Fibroblast of the aortic adventitia (primary cell): ENCODE data around the gene PTPRU. TPM values are rescaled to one million over a fixed set of nuclear protein-coding genes. Genes with fewer than 3 reads are reported as not detected.

Experiments used
- DNase-seq: peaks from one replicate; pipeline ENCODE4 v3.0.0-alpha.2; 2010; ENCODE audit warnings: low read depth
- H3K4me3 ChIP-seq: 2 replicates; pipeline ENCODE4 v1.5.1; 2011; ENCODE audit warnings: low read depth, mild to moderate bottlenecking, control low read depth, low read length, moderate library complexity
- total RNA-seq: library from RNA; depleted of rRNA; stranded (reverse); fragments of >200 nt; gene quantifications from 2 replicates; pipeline ENCODE4 v1.2.3, GENCODE V29; 2012; ENCODE audit warnings: low replicate concordance
- TF ChIP-seq, protein P1 (sequence below): IDR thresholded peaks from 2 replicates; pipeline ENCODE4 v1.5.1; 2011; ENCODE audit warnings: mild to moderate bottlenecking, low read length, control low read depth, inconsistent platforms; ENCODE audit not compliant: insufficient read depth

The PTPRU gene
- total RNA-seq, 1 donor, result 25.8 TPM

DNA sequence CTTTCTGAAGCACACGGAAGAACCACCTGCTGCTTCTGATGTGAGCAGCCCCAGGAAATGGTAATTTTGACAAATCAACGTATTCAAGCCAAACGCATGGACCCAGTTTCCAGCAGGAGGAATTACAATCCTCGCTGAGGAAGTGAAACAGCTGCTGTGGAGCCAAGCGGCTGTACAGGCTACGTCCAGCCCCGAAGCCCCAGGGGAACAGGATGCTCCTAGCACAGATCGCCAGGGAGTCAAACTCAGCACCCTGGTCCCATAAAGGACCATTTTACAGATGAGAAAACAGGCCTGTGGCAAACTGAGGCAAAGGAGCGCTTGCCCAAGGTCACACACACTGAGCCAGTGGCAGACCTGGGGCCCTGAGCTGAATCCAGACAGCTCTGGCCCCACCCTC lies 108.0 kb downstream of the PTPRU start:
- no peak for DNase-seq
- TF ChIP-seq, protein P1, sequence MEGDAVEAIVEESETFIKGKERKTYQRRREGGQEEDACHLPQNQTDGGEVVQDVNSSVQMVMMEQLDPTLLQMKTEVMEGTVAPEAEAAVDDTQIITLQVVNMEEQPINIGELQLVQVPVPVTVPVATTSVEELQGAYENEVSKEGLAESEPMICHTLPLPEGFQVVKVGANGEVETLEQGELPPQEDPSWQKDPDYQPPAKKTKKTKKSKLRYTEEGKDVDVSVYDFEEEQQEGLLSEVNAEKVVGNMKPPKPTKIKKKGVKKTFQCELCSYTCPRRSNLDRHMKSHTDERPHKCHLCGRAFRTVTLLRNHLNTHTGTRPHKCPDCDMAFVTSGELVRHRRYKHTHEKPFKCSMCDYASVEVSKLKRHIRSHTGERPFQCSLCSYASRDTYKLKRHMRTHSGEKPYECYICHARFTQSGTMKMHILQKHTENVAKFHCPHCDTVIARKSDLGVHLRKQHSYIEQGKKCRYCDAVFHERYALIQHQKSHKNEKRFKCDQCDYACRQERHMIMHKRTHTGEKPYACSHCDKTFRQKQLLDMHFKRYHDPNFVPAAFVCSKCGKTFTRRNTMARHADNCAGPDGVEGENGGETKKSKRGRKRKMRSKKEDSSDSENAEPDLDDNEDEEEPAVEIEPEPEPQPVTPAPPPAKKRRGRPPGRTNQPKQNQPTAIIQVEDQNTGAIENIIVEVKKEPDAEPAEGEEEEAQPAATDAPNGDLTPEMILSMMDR, result no peak
- H3K4me3 ChIP-seq, result no peak overlapping the region

DNA sequence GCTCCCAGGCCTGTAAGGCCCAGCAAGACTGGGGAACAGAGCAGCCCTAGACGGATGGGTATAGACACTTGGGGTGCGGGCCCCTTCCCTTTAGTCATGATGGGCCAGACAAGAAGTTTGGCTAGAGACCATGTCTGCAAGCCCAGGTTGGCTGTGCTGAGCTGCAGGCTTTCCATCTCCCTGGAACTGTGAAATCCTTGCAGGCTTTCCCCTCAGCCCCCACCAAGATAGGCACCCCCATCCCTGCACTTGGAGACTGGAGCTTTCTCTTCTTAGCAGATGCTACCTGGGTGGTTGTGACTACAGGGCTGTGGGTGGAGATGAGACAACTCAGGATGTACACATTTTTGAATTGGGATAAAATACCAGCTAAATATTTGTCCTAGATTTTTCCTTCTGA lies 110.3 kb downstream of the PTPRU start:
- TF ChIP-seq, protein P1, result no peak
- no peak overlapping the region for H3K4me3 ChIP-seq
- DNase-seq, result no peak

DNA sequence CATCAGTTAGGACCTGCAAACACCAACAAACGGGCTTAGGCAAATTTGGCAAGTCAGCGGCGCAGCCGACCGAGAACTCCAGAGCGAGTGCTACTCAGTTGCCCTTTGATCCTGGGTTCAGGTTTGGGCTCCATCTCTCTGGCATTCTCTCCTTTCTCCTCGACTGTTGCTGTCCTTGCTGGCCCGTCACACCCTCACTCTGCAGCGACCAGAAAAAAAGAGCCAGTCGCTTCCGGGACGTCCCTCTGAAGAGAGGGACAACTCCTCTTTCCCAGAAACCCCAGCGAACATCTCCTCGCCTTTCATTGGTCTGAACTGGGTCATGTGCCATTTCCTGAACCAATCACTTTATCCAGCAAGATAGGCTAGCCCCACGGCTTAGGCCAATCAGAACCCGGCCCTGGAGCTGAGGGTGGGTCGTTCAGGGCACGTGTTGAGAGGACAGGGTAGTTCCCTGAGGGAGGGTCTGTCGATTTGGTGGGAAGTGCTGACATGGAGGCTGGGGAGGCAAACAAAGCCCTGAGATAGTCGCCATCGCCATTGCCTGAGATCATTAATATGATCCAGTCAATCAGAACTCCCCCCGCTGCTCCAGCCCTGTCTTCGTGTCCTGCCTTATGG lies 113.7 kb downstream of the PTPRU start:
- TF ChIP-seq, protein P1, result no peak
- H3K4me3 ChIP-seq, result no peak overlapping the region
- no peak for DNase-seq

DNA sequence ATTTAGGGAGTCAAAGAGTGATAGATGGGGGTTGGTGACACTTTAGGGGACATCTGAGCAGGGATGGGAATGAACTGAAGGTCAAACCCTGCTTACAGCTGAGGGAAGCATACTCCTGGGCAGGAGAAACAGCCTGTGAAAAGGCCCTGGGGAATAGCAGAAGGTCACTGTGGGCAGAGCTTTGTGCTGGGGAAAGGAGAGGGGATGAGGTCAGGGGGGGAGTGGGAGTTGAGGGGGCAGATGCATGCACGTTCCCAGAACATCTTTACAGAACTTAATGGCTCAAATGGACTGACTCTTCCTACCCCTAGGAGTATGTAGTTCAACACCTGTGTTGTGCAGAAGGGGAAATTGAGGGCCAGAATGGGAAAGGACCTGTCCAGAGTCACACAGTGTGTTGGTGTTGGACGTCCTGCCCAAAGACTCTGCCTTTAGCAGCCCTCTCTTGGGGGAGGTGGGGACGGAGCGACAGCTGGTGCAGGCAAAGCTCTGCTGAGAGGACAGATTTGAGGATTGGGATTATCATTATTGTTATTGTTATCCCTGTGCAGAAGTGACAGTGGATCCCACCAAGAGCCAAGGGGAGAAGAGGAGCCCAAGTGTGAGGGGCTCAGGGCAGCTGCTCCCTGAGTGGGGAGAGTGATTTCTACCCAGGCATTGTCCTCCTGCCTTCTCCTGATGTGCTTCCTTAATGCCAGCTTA lies 116.5 kb downstream of the PTPRU start:
- TF ChIP-seq, protein P1, result no peak
- no peak overlapping the region for H3K4me3 ChIP-seq
- no peak for DNase-seq

DNA sequence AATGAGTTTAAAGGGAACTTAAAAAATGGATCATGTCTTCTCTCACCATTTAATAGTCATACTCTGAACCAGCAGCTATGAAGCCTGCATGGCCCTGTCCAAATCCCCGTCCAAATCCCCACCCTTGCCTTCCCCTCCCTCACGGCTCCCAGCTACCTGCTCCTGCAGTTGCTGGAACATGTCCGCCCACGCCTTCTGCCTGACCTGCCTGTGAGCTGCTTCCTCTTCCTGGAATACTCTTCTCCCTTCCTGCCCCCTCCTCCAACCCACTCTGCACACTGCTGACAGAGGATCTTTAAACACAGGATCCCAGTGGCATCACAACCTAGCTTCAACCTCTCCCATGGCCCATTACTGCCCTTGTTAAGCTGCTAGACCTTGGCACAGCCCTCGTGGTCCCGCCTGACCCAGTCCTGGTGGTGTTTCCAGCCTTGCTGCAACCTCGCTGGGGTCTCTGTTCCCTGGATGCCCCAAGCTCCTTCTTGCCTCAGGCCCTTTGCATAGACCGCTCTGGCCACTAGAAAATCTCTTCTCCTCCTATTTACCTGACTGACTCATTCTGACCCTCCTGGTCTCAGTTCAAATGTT lies 118.3 kb downstream of the PTPRU start:
- no peak overlapping the region for H3K4me3 ChIP-seq
- TF ChIP-seq, protein P1, result no peak
- no peak for DNase-seq

DNA sequence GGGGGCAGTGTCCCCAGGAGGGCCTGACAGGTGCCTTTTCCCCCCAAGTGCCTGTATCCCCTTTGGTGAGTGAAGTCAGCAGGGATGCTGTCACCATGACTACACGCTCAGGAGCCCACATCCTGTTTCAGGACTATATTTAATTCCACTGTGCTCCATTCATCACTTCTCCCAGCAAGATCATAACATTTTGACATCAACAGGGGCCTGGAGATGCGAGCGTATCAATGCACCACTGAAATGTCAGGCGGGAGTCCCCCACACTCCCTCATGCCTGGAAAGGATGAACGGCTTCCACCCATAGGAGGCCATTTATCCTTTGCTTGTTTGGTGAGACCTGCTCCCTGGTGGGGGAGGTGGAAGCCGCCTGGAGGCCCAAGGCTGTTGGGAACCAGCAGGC lies 119.1 kb downstream of the PTPRU start:
- TF ChIP-seq, protein P1, result no peak
- H3K4me3 ChIP-seq, result no peak overlapping the region
- DNase-seq, result no peak

DNA sequence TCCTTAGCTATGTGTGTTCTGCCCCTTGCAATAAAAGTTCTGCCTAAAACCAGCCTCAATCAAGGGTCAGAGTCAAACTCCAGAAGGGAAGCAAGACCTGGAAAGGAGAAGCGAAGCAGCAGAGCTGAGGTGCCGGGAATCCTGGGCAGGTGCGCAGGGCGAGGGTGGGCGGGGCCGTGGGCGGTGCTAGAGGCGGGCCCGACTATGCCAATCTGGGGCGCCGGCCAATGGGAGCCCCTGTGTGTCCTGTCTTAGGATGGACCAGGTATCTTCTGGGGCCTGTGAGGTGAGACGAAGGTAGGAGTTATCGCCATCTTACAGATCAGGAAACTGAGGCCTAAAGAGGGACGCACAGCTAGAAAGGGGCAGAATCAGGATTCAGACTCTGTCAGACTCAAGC lies 120.3 kb downstream of the PTPRU start:
- H3K4me3 ChIP-seq, result no peak overlapping the region
- TF ChIP-seq, protein P1, result no peak
- no peak for DNase-seq
